Subcutaneous adipose tissue (tissue), 4 donors: Measurements from ENCODE around the gene LRRC32. TPM values are rescaled to one million over a fixed set of nuclear protein-coding genes. Genes with fewer than 3 reads are reported as not detected.

Experiments
- total RNA-seq, 4 donors: library from RNA; depleted of rRNA; stranded (reverse); fragments of >200 nt; gene quantifications; one replicate each; pipeline ENCODE4 v1.1.0, GENCODE V29; 2016
- TF ChIP-seq, protein P1 (sequence below): fragments of 450-650 bp; IDR thresholded peaks from one replicate; pipeline ENCODE4 v1.5.1; 2016; ENCODE audit warnings: low read depth, mild to moderate bottlenecking, control low read depth, antibody characterized with exemption, moderate library complexity

Gene LRRC32
- total RNA-seq, 4 donors from 2014 or later = 30.1 to 93.6 (median 57.6) TPM

- TF ChIP-seq, protein P1, sequence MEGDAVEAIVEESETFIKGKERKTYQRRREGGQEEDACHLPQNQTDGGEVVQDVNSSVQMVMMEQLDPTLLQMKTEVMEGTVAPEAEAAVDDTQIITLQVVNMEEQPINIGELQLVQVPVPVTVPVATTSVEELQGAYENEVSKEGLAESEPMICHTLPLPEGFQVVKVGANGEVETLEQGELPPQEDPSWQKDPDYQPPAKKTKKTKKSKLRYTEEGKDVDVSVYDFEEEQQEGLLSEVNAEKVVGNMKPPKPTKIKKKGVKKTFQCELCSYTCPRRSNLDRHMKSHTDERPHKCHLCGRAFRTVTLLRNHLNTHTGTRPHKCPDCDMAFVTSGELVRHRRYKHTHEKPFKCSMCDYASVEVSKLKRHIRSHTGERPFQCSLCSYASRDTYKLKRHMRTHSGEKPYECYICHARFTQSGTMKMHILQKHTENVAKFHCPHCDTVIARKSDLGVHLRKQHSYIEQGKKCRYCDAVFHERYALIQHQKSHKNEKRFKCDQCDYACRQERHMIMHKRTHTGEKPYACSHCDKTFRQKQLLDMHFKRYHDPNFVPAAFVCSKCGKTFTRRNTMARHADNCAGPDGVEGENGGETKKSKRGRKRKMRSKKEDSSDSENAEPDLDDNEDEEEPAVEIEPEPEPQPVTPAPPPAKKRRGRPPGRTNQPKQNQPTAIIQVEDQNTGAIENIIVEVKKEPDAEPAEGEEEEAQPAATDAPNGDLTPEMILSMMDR = no peak
These were observed 14.5 kb downstream of the LRRC32 start for GRCh38 chr11:76656050-76656531.

DNA sequence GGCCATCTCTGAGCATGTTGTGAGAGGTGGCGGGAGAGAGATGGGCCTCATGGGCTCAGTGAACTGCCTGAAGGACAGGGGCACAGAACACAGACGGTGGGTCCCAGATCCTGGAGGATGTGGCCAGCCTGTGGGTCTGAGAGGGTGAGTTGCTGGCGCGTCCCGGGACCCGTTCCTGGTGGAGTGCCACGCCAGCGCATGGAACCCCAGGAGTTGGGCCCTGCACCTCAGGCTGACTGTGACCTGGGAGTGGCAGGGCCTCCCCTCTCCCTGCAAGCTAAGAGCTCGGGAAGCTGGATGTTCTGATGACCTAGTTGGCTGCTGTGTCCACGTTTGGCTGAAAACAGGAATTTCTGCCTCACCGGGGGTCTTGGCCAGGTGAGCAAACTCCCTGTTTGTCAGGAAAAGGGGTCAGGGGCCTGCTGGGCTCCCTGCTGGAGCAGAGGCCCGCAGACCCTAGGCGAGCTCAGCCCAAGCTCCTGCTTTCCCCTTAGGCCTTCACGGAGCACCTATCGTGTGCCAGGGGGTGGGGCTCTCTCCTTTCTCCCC is 15.0 kb downstream of the LRRC32 start:
- TF ChIP-seq, protein P1 = no peak

DNA sequence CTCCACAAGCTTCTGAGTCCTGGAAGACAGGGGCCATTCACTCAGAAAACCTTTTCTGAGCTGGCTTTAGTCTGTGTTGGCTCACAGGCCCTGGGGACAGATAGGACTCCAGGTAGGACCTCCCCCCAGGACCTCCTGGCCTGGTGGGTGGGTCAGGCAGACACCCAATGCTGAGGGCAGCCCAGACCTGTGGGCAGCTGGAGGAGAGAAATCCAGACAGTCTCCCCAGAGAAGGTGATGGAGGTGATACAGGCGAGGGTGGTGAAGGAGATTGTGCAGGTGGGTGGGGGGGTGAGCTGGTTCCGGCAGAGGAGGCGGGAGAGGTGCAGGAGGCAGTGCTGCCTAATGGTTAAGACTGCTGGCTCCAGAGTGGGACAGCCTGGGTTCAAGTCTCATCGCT is 15.6 kb downstream of the LRRC32 start:
- TF ChIP-seq, protein P1 = no peak

- TF ChIP-seq, protein P1 = no peak
These were observed 16.2 kb downstream of the LRRC32 start for GRCh38 chr11:76654298-76654851.

GRCh38 chr11:76653674-76654284 is 16.8 kb downstream of the LRRC32 start:
- TF ChIP-seq, protein P1 = no peak

DNA sequence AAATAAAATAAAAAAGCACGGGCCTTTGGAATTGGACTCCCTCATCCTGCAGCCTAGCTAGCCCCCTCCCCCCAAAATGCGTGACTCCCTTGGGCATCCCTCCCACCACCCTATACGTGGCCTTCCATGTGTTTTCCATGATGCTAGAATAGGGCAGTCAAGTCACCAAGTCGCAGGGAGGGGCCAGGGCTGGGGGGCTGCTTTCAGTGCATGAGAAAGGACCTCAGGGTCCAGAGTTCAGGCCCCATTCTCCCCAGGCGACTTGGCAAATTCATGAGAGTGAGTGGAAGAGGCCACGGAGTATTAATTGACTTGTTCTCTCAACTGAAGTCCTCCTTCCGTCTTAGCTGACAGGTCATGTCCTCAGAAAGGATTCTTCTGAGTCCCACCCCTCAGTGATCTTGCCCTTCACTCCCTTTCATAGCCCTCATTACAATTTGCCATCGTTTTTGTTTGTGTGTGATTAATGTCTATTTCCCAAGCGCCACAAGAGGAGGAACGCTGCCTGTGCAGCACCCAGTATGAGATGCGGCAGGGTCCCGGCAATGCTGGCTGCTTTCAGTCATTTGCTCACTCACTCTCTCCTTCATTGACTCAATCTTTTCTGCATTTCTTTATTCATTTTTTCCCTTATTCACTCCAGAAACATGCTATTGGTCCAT is 17.4 kb downstream of the LRRC32 start:
- TF ChIP-seq, protein P1 = no peak

DNA sequence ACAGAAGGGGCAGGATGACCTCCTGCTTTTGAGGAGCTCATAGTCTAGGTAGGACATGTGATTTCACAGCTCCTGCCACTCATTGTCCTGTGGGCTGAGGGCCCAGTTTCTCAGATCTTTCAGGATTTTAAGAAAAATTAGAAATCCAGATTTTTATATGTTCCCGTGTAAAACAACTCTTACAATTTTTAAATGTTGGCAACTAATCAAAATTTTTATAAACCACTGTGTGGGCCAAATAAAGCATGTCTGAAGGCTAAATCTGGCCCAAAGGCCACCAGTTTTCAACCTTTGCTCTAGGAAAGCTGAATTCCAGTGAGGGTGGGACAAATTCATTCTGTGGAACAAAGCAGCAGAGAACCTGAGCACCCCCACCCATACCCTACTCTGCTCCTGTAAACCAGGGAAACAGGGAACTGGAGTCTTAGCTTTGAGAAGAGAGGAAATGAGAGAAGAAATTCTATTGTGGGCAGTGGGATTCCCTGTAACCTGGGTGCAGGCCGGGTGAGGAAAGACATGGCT is 20.6 kb downstream of the LRRC32 start:
- TF ChIP-seq, protein P1 = no peak
